PC-9 (cell line): ENCODE data around the gene CYSRT1.
A peak's percentile ranks its signal among the peaks of the same experiment; 100 is the strongest.

Source experiments
- CTCF ChIP-seq: fragments of 200-600 bp; sonication (generic); conservative IDR thresholded peaks from 2 replicates; pipeline ENCODE4 v1.6.1; 2017; ENCODE audit warnings: mixed run types, antibody characterized with exemption, mild to moderate bottlenecking, moderate library complexity
- EZH2 ChIP-seq: fragments of 200-600 bp; sonication (generic); IDR thresholded peaks from 2 replicates; pipeline ENCODE4 v1.8.0; 2017; ENCODE audit warnings: antibody characterized with exemption, low read depth

GRCh38 chr9:137240318-137240840, 15.4 kb downstream of the CYSRT1 start:
- TF ChIP-seq CTCF (peak; percentile 32; the same call in 1 of the 2 replicates), EZH2 (no peak)
